Measurements from ENCODE around the gene NOL9.
"Not testable (repeated sequence)": the region's sequence is repeated elsewhere in the genome, so short reads cannot be mapped to it uniquely, and the experiment has no call there.

The NOL9 gene

DNA sequence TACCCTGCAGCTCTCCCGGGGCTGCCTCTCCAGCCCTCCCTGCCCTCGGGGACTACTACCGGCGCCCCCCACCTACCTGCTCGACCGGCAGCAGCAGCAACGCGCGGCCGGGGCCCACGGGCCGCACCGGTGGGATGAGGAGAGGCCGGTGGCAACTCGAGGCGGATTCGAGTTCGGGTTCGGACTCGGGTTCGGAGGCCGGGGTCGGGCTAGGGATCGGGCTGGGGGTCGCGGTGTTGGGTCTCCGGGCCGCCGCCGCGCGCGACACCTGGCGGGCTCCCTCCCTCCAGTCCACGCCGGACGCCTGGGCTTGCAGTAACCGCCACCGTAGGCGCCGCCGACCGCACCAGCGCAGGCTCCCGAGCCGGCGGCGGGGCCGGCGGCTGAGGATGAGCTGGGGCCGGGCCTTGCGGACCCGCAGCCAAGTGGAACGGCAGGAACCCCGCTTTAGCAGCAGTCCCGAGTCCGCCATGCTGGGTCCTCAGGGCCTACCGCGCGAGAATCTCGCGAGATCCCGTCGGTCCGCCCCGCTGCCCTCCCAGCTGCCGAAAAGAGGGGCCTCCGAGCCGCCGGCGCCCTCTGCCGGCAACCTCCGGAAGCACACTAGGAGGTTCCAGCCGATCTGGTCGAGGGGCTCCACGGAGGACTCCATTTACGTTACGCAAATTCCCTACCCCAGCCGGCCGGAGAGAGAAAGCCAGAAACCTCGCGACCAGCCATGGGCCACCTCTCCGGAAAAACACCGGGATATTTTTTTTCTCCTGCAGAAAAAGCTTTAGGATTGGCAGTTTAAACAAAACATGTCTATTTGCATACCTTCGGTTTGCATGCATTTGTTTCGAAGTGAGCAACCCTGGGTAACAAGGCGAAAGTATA, at the start of gene NOL9:
NOL9 (minus strand) TSS at position 483 of the 876 bp plus-strand sequence; CDS start at position 472, 11 bp downstream.
- DNase-seq (ENCODE audit: low read depth in 2 of 2), result peak; percentile 90 to 92

- DNase-seq (ENCODE audit: low read depth in 2 of 2), result no peak
Observed at GRCh38 chr1:6603238-6603914, 49.1 kb upstream of the NOL9 start.

- DNase-seq (ENCODE audit: low read depth in 2 of 2), result peak; percentile 82
Observed at GRCh38 chr1:6602669-6603237, 48.4 kb upstream of the NOL9 start, which contains the start of gene KLHL21. Gene KLHL21, minus strand, starts transcription at chr1:6602869. Its CDS starts 52 bp downstream, at chr1:6602817.

GRCh38 chr1:6601923-6602668, 47.8 kb upstream of the NOL9 start:
- DNase-seq (ENCODE audit: low read depth in 2 of 2), result no peak

DNA sequence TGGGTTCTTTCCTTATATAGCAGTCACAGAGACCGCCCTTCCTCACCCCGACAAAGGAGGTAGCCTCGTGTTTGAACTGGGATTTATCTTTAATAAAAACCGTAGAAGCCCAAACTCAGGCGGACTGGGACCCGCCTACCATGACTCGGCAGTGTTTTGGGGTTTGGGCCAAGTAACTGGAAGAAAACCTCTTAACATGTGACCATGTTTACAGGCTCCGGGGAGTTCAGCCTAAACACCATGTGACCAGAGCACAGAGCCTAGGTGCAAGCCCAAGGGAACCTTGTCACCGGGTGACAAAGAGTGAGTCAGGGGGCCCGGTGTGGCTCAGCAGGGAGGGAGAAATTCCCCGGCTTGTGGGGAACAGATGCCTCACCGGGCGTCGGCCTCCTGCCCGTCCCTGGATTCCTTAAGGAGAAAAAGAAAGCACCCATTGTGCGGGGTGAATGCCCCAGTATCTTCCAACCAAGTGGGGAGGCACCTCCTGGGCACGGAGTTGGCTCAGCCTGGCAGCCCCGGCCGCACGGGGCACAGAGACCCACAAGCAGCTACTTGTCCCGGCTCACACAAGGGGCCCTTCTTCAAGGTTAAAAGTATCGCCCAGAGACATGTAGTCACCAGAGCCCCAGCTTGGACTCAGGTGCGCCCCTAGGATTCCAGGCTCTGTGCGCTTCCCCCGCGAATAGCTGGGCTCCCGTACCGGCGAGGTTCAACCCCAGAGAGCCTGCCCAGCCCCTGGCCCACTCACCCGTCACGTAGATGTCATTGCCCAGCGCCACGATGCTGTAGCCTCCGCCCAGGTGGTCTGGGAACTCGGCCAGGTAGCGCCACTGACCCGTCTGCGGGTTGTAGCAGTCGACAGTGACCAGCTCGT, 47.0 kb upstream of the NOL9 start:
- peak; percentile 50 to 77 for DNase-seq (ENCODE audit: low read depth in 2 of 2)

GRCh38 chr1:6600410-6601048, 46.2 kb upstream of the NOL9 start:
- DNase-seq (ENCODE audit: low read depth in 2 of 2), result no peak

GRCh38 chr1:6599991-6600390, 45.7 kb upstream of the NOL9 start:
- DNase-seq (ENCODE audit: low read depth in 2 of 2), result not testable (repeated sequence)

- DNase-seq (ENCODE audit: low read depth in 2 of 2), result peak in 1 of 2 donors; percentile 71
Observed at GRCh38 chr1:6599141-6599975, 45.0 kb upstream of the NOL9 start.

DNA sequence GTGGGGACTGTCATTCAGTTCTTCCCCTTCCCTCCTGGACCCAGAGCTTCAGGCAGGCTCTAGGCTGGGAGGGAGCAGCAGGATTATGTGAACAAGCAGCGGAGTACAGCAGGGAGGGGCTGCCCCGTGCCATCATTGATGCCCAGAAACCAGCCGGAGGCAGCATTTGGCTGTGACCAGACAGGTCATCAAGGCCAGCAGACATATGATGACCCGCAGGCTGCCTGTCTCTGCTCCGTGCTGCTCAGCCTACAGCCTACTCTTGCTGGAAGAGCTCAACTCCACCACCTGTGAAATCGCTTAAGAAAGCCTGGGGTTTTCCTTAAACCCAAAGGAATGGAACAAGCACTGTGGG, 43.4 kb upstream of the NOL9 start:
- no peak for DNase-seq (ENCODE audit: low read depth in 2 of 2)

DNA sequence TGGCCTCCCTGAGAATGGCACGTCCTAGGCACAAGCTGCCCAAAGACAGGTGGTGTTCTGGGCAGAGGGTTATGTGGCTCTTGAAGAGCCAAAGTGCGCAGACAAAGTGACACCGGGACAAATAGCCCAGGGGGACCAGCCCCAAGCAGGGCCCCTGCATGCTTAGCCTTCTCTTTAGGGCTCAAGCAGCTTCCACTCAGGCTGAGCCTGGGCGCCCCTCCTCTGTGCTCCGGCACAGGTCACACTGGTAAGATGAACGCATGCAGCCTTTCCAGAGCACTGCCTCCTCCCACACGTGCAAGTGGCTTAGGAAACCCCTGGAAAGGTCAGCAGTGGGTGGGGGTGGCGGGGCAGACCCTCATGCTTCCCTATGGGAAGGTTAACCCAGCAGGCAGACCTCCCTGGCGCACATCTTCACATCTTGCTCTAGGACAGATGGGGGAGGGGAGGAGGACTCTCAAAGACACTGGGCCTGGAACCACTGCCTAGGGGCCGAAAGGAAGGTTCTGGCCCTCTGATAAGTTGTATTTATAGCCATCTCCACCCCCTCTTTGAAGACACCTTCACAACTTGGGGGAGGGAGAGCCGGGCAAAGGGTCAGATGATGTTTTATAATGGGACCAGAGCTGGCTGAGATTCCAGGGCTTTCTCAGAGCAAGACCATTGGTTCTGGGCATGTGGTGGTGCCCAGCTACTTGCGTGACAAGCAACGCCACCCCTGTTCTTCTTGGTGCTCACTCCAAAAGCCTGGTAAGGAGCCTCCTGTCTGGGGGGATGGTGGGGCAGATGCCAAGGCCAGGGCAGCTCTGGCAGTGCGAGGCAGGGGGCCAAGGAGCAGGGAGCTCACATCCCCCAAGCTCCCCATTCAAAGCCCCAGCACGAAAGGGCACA, 42.8 kb upstream of the NOL9 start:
- DNase-seq (ENCODE audit: low read depth in 2 of 2), result no peak

- DNase-seq (ENCODE audit: low read depth in 2 of 2), result no peak
Observed at GRCh38 chr1:6596351-6596750, 42.0 kb upstream of the NOL9 start.

DNA sequence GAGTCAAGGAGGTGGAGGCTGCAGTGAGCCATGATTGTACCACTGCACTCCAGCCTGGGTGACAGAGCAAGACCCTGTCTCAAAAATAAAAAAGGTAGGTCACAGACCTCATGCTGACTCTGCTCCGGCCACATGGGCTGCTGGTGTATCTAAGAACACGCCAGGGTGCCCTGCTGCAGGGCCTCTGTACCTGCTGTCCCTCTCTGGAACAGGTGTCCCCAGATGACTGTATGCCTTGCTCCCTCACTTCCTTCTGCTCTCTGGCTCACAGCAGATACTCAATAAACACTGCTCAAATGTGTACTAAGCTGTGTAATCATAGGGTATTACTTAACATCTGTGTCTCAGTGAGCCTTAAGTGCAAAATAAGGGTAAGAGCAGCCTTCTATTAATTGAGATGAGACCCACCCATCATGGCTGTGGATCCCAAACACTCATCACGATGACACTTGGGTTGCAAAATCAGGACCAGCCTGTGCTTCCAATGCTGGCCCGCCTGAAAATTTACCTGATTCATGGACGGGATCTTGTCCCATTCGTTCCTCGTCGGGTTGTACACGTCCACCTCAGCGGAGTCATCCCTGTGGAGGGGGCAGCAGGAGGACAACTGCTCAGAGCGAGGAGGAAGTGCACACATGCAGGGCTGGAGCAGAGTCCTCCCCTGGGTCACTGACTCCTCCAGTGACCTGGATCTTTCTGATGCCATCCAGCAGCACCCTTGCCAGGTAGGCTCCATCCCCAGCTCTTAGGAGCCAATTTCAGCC, 40.8 kb upstream of the NOL9 start:
- DNase-seq (ENCODE audit: low read depth in 2 of 2), result no peak

GRCh38 chr1:6593810-6594209, 39.5 kb upstream of the NOL9 start:
- DNase-seq (ENCODE audit: low read depth in 2 of 2), result no peak

GRCh38 chr1:6592865-6593593, 38.7 kb upstream of the NOL9 start:
- DNase-seq (ENCODE audit: low read depth in 2 of 2), result no peak

DNA sequence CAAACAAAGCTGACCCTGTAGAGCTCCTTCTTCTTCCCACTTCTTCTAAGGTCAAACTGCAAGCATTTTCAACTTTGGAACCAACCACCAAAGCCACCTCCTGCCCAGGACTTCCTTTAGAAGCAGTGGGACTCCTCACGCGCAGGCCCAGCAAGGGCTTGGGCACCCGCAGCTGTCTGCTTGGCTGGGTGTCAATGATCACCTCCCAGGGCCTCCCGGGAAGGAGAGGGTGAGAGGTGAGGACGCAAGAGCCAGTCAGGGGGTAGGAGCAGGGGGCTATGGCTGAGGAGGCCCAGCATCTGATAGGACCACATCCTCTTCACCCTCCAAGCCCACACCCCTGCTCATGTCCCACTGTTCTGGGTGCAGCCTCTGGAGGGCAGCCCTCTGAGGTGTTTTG, 38.1 kb upstream of the NOL9 start:
- no peak for DNase-seq (ENCODE audit: low read depth in 2 of 2)

GRCh38 chr1:6591644-6592043, 37.3 kb upstream of the NOL9 start:
- no peak for DNase-seq (ENCODE audit: low read depth in 2 of 2)

DNA sequence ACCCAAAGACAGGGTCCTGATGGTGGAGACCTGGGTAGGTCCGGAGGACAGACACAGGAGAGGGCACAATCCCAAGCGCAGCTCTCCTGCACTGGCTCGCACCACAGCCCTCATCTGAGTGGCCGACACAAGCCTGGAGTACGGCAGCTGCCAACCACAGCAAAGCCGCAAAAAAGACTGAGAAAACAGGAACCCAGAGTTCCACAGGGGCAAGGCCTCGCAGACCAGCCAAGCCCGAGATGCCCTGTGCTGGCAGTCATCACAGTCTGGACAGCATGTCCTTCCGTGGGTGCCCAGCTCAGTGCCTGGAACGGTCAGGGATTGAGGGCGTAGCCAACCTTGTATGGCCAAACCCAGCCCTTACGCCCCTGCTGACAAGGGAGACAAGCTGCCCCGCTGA, 36.9 kb upstream of the NOL9 start:
- DNase-seq (ENCODE audit: low read depth in 2 of 2), result no peak

Measured in activated CD8-positive, alpha-beta memory T cell treated with anti-CD3 and anti-CD28 coated beads for 4 hours (primary cell).